Neural crest cell (in vitro differentiated cells): Measurements from ENCODE around the gene BACE2. TPM values are rescaled to one million over a fixed set of nuclear protein-coding genes. Genes with fewer than 3 reads are reported as not detected.

Experiments used
- DNase-seq: peaks from one replicate; pipeline ENCODE4 v3.0.0; 2021; ENCODE audit warnings: low read depth, mixed read lengths, low spot score
- H3K27ac Mint-ChIP-seq: one replicate; pipeline ENCODE4 v1.8.0; 2021; ENCODE audit warnings: mild to moderate bottlenecking, mixed read lengths; ENCODE audit not compliant: unreplicated experiment
- H3K27me3 Mint-ChIP-seq: 2 replicates; pipeline ENCODE4 v1.8.0; 2021; ENCODE audit warnings: low read depth, mild to moderate bottlenecking, mixed read lengths
- H3K36me3 Mint-ChIP-seq: 2 replicates; pipeline ENCODE4 v1.8.0; 2021; ENCODE audit warnings: low read depth, mild to moderate bottlenecking, mixed read lengths
- H3K4me1 Mint-ChIP-seq: 2 replicates; pipeline ENCODE4 v1.8.0; 2021; ENCODE audit warnings: mixed read lengths
- H3K4me3 Mint-ChIP-seq: one replicate; pipeline ENCODE4 v1.8.0; 2021; ENCODE audit warnings: mild to moderate bottlenecking, mixed read lengths
- H3K9me3 Mint-ChIP-seq: 2 replicates; pipeline ENCODE4 v1.8.0; 2021; ENCODE audit warnings: mixed read lengths
- CTCF ChIP-seq: fragments of 200-600 bp; sonication (generic); conservative IDR thresholded peaks from 2 replicates; pipeline ENCODE4 v1.5.0; 2021; ENCODE audit warnings: antibody characterized with exemption, mild to moderate bottlenecking
- total RNA-seq: library from RNA; stranded (reverse); gene quantifications from 2 replicates; pipeline ENCODE4 v1.2.1, GENCODE V29; 2021

The BACE2 gene
- total RNA-seq, 1 donor from 2014 or later, result 16.9 TPM

GRCh38 chr21:41170442-41170841 is 2.5 kb downstream of the BACE2 start:
- TF ChIP-seq CTCF, result peak; percentile 72
- Mint-ChIP-seq H3K4me1 (peaks cover 47% of the 10 kb centered on the region), H3K27me3 (peaks cover 29% of the 10 kb centered on the region), H3K36me3 (no peaks in the 10 kb centered on the region), H3K27ac (no peak overlapping the region), H3K9me3 (no peaks in the 10 kb centered on the region), H3K4me3 (peak overlapping the region; percentile 75)
- peak; percentile 33 for DNase-seq

- H3K27ac Mint-ChIP-seq, result no peak overlapping the region
- no peaks in the 10 kb centered on the region for H3K36me3 Mint-ChIP-seq
- no peak for TF ChIP-seq CTCF
- peaks cover 47% of the 10 kb centered on the region for H3K4me1 Mint-ChIP-seq
- H3K9me3 Mint-ChIP-seq, result no peaks in the 10 kb centered on the region
- H3K27me3 Mint-ChIP-seq, result peaks cover 23% of the 10 kb centered on the region
- no peak for DNase-seq
- peak overlapping the region; percentile 75 for H3K4me3 Mint-ChIP-seq
Measured at GRCh38 chr21:41170859-41171609, 3.1 kb downstream of the BACE2 start.

- peaks cover 55% of the 10 kb centered on the region for H3K4me1 Mint-ChIP-seq
- no peak for DNase-seq
- H3K27me3 Mint-ChIP-seq, result peaks cover 4% of the 10 kb centered on the region
- no peak overlapping the region for H3K27ac Mint-ChIP-seq
- no peak for TF ChIP-seq CTCF
- peaks cover 3% of the 10 kb centered on the region for H3K9me3 Mint-ChIP-seq
- no peaks in the 10 kb centered on the region for H3K36me3 Mint-ChIP-seq
- H3K4me3 Mint-ChIP-seq, result no peak overlapping the region
Measured at GRCh38 chr21:41175080-41175479, 7.1 kb downstream of the BACE2 start.

- no peak for TF ChIP-seq CTCF
- no peaks in the 10 kb centered on the region for H3K27me3 Mint-ChIP-seq
- no peak for DNase-seq
- peaks cover 7% of the 10 kb centered on the region for H3K36me3 Mint-ChIP-seq
- H3K4me3 Mint-ChIP-seq, result no peak overlapping the region
- H3K27ac Mint-ChIP-seq, result no peak overlapping the region
- peaks cover 10% of the 10 kb centered on the region for H3K9me3 Mint-ChIP-seq
- H3K4me1 Mint-ChIP-seq, result peaks cover 48% of the 10 kb centered on the region
Measured at GRCh38 chr21:41176846-41177245, 8.9 kb downstream of the BACE2 start.

- Mint-ChIP-seq H3K4me3 (no peak overlapping the region), H3K4me1 (peaks cover 56% of the 10 kb centered on the region), H3K27ac (no peak overlapping the region), H3K27me3 (no peaks in the 10 kb centered on the region), H3K9me3 (peaks cover 10% of the 10 kb centered on the region), H3K36me3 (peaks cover 7% of the 10 kb centered on the region)
- TF ChIP-seq CTCF, result no peak
- no peak for DNase-seq
Measured at GRCh38 chr21:41180752-41181151, 12.8 kb downstream of the BACE2 start.
